Stimulated activated memory B cell treated with anti-CD40 and anti-IgM and Interleukin-4, amounts not matched to agents 10 μg/mL and 1 μg/mL and 100 μg/mL, for 72 hours (primary cell): ENCODE measurements around the gene BACE1-AS.

Source experiments
- ATAC-seq: fragments of 150-1000 bp; cut with Tn5 transposase; 2 replicates; pipeline ENCODE4 v1.10.0; 2021
- H3K27ac Mint-ChIP-seq: one replicate; pipeline ENCODE4 v1.8.0; 2022; ENCODE audit warnings: mild to moderate bottlenecking, mixed read lengths
- H3K27me3 Mint-ChIP-seq: one replicate; pipeline ENCODE4 v1.8.0; 2022; ENCODE audit warnings: mixed read lengths
- H3K36me3 Mint-ChIP-seq: one replicate; pipeline ENCODE4 v1.8.0; 2022; ENCODE audit warnings: mixed read lengths
- H3K4me1 Mint-ChIP-seq: one replicate; pipeline ENCODE4 v1.8.0; 2022; ENCODE audit warnings: mixed read lengths
- H3K4me3 Mint-ChIP-seq: one replicate; pipeline ENCODE4 v1.8.0; 2022; ENCODE audit warnings: mild to moderate bottlenecking, moderate library complexity, mixed read lengths
- H3K9me3 Mint-ChIP-seq: one replicate; pipeline ENCODE4 v1.8.0; 2022; ENCODE audit warnings: mixed read lengths

BACE1-AS gene

GRCh38 chr11:117327567-117328374, 36.6 kb downstream of the BACE1-AS start, which contains the start of gene CEP164:
CEP164 (plus strand) TSS chr11:117327854; CDS start chr11:117338587, 10,733 bp downstream.
- Mint-ChIP-seq H3K4me3 (peak within 1 kb of the TSS; percentile 42), H3K4me1 (peaks cover 8% of the 10 kb centered on the region), H3K36me3 (no peaks in the 10 kb centered on the region), H3K9me3 (no peaks in the 10 kb centered on the region), H3K27me3 (no peaks in the 10 kb centered on the region), H3K27ac (no peak within 1 kb of the TSS)
- peak; percentile 97 for ATAC-seq

- no peak overlapping the region for H3K4me3 Mint-ChIP-seq
- H3K27ac Mint-ChIP-seq = no peak overlapping the region
- H3K27me3 Mint-ChIP-seq = no peaks in the 10 kb centered on the region
- peaks cover 12% of the 10 kb centered on the region for H3K4me1 Mint-ChIP-seq
- no peaks in the 10 kb centered on the region for H3K36me3 Mint-ChIP-seq
- peak; percentile 16 for ATAC-seq
- H3K9me3 Mint-ChIP-seq = no peaks in the 10 kb centered on the region
These were observed 37.3 kb downstream of the BACE1-AS start for GRCh38 chr11:117328375-117329010.

GRCh38 chr11:117332843-117333242, 41.7 kb downstream of the BACE1-AS start:
- no peak overlapping the region for H3K4me3 Mint-ChIP-seq
- peaks cover 18% of the 10 kb centered on the region for H3K36me3 Mint-ChIP-seq
- H3K27ac Mint-ChIP-seq = no peak overlapping the region
- H3K4me1 Mint-ChIP-seq = peaks cover 27% of the 10 kb centered on the region
- H3K27me3 Mint-ChIP-seq = no peaks in the 10 kb centered on the region
- no peaks in the 10 kb centered on the region for H3K9me3 Mint-ChIP-seq
- ATAC-seq = no peak

GRCh38 chr11:117333917-117334316, 42.8 kb downstream of the BACE1-AS start:
- Mint-ChIP-seq H3K4me3 (no peak overlapping the region), H3K9me3 (no peaks in the 10 kb centered on the region), H3K36me3 (peaks cover 28% of the 10 kb centered on the region), H3K27ac (no peak overlapping the region), H3K27me3 (no peaks in the 10 kb centered on the region), H3K4me1 (peaks cover 29% of the 10 kb centered on the region)
- ATAC-seq = no peak

GRCh38 chr11:117334896-117335295, 43.8 kb downstream of the BACE1-AS start:
- Mint-ChIP-seq H3K36me3 (peaks cover 34% of the 10 kb centered on the region), H3K4me1 (peaks cover 27% of the 10 kb centered on the region), H3K27me3 (no peaks in the 10 kb centered on the region), H3K27ac (no peak overlapping the region), H3K4me3 (no peak overlapping the region), H3K9me3 (no peaks in the 10 kb centered on the region)
- no peak for ATAC-seq

- H3K27me3 Mint-ChIP-seq = no peaks in the 10 kb centered on the region
- no peak overlapping the region for H3K4me3 Mint-ChIP-seq
- peaks cover 22% of the 10 kb centered on the region for H3K4me1 Mint-ChIP-seq
- no peak overlapping the region for H3K27ac Mint-ChIP-seq
- peaks cover 39% of the 10 kb centered on the region for H3K36me3 Mint-ChIP-seq
- ATAC-seq = no peak
- H3K9me3 Mint-ChIP-seq = no peaks in the 10 kb centered on the region
These were observed 44.3 kb downstream of the BACE1-AS start for GRCh38 chr11:117335399-117335798.

- Mint-ChIP-seq H3K27ac (no peak overlapping the region), H3K9me3 (no peaks in the 10 kb centered on the region), H3K27me3 (no peaks in the 10 kb centered on the region), H3K4me1 (peaks cover 21% of the 10 kb centered on the region), H3K36me3 (peaks cover 56% of the 10 kb centered on the region), H3K4me3 (no peak overlapping the region)
- no peak for ATAC-seq
These were observed 45.9 kb downstream of the BACE1-AS start for GRCh38 chr11:117337076-117337475.
